HG03045 (cell line): ENCODE measurements around the gene TRUB2.

Experiments used
- ATAC-seq: cut with Tn5 transposase; IDR thresholded peaks from one replicate; pipeline ENCODE4 v1.9.1; 2021; ENCODE audit warnings: mild to moderate bottlenecking, moderate library complexity; ENCODE audit not compliant: unreplicated experiment

The TRUB2 gene

DNA sequence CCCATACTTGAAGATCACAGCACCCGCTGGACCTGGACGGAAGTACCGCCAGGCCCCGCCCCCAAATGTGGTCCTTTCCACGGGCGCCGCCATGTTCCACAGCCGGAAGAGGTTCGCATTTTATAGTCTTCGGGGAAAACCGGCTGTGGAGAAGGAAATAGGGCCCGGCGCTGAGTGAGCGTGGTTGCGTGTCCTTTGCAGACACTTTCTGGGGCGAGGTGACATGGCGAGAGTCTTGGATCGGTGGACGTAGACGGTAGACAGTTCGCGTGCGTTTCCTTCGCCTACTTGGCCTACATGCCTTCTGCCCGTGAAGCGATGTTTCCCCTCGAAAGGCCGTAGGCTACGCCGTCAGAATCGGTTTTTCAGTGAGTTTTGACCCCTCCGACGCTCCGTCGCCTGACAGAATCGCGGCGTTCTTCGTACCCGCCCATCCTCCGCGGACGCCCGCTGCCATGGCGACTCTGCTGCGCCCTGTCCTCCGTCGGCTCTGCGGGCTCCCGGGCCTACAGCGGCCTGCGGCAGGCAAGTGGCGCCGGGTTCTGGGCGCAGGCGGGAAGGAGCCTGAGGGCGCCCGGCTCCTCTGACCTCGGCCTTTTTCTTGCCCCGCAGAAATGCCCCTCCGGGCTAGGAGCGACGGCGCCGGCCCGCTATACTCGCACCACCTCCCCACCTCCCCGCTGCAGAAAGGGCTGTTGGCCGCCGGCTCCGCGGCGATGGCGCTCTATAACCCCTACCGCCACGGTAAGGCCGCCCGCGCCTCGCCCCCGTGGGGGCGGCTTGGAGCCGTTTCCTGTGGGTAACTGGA is at the start of gene TRUB2, which contains the start of gene COQ4:
TRUB2 (minus strand) TSS at position 44 of the 808 bp plus-strand sequence; CDS start at position 5, 39 bp downstream.
COQ4 (plus strand) TSS at position 436 of the 808 bp plus-strand sequence; CDS start at position 456, 20 bp downstream.
- ATAC-seq, result peak; percentile 82

GRCh38 chr9:128371630-128372117 is 49.4 kb upstream of the TRUB2 start:
- ATAC-seq, result no peak

- peak; percentile 91 for ATAC-seq
These were observed 48.7 kb upstream of the TRUB2 start, which contains the start of gene URM1 for GRCh38 chr9:128370752-128371629. TSS of gene URM1 (plus strand) at chr9:128371374. CDS start at chr9:128371381, 7 bp downstream.

GRCh38 chr9:128370367-128370751 is 48.1 kb upstream of the TRUB2 start:
- ATAC-seq, result no peak

DNA sequence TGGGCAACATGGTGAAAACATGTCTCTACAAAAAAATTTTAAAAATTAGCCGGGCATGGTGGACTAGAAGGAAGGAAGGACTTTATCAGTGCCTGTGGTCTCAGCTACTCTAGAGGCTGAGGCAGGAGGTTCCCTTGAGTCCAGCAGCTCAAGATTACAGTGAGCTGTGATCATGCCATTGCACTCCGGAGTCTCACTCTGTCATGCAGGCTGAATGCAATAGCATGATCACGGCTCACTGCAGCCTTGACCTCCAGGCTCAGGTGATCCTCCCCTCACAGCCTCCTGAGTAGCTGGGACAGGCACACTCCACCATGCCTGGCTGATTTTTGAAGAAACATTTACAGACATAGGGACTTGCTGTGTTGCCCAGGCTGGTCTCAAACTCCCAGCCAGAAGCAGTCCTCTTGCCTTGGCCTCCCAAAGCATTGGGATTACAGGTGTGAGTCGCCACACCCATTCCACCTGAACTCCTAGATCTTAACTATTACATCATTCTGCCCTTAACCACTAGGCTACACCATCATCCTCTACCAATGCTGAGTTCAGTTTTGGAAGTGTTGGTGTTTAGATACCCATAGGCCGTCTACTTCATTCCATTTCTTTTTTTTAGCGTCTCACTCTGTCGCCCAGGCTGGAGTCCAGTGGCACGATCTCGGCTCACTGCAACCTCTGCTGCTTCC is 46.9 kb upstream of the TRUB2 start:
- ATAC-seq, result no peak

DNA sequence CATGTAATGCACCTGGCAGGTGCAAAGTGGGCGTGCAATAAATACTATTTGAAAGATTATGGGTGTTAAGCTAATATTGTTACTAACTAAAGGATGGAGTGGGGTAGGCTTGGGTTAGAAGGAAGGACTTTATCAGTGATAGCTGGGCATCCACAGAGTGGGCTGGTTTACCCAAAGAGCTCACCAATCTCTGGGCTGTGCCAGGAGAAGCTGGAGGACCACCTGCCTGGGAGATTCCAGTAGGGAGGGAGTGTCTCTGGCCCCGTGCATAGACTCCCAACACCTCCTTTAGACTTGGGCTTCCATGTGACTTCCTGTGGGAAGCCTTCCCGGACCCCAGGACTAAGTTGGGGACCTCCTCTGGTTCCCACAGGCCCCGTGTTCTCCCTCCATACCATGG is 43.3 kb upstream of the TRUB2 start:
- ATAC-seq, result no peak

GRCh38 chr9:128362774-128363173 is 40.5 kb upstream of the TRUB2 start:
- ATAC-seq, result no peak

GRCh38 chr9:128361986-128362646 is 39.9 kb upstream of the TRUB2 start:
- peak; percentile 66 for ATAC-seq

DNA sequence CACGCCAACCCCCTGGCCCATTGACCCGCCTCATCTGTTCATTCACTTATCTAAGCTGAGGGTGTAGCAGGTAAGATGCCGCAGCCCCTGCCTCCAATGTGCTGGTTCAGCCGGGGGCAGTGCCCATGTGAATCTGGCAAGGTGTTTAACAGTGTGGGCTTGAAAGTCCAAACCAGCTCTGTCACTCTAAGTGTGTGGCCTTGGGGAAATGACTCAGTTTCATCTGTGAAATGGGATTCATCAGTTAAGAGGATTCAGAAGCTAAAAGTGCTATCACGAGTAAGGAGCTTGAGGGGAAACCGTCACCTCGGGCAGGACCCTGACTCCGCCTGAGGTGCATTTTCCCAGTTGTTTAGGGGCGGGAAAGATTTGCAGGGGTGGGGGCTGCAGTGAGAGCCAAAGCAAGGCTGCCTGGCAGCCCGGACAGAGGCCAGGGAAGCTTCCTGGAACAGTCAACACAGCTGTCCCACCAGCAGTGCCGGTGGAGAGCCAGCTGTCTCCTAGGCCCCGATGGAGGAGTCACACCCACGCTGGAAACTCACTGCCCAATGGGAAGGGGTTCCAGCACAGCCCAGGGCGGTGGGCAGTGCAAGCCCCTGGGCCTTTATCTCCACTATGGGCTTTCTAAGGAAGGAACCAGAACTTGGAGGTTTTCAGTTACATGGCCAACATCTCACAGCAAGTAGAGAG is 39.2 kb upstream of the TRUB2 start:
- ATAC-seq, result no peak

GRCh38 chr9:128360826-128361225 is 38.6 kb upstream of the TRUB2 start:
- ATAC-seq, result no peak

DNA sequence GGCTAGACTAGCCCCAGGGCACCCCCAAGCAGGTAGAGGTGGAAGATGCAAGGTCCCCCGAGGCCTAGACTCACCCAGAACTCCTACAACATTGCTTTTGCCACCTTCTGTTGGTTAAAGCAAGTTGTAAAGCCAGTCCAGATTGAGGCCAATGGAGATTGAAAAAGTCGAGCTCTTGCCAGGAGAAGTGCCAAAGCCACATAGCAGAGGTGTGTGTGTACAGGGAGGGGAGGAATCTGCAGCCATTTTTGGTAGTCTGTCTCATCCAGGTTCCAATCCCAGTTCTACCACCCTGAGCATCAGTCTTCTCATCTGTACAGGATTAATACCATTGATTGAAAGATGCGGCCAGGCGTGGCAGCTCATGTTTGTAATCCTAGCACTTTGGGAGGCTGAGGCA is 36.6 kb upstream of the TRUB2 start:
- ATAC-seq, result no peak

GRCh38 chr9:128358090-128358489 is 35.8 kb upstream of the TRUB2 start:
- no peak for ATAC-seq

DNA sequence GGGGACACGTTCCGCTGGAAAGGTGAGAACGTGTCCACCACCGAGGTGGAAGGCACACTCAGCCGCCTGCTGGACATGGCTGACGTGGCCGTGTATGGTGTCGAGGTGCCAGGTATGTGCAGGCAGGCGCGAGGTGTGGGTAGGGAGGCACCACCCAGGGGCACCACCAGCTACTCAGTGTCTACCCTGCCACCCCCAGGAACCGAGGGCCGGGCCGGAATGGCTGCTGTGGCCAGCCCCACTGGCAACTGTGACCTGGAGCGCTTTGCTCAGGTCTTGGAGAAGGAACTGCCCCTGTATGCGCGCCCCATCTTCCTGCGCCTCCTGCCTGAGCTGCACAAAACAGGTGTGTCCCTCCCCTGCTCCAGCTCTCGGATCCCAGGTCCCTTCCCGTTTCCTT is 33.2 kb upstream of the TRUB2 start:
- no peak for ATAC-seq

DNA sequence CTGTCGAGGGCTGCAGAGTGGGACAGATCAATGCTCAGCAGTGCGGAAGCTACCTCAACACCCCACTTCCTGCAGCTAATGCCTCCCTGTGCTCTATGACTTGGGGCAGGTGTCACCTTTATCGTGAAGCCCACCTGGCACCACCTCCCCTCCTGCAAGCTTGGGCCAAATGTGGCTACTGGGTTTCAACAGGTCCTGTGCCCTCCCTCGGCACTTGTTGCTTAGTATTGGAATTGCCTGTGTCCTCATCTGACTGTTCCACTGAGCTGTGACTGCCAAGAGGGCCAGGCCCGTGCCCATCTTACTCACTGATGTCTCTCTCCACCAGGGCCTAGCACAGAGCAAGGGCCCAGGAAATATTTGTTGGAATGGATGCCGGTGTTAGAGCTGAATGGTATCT is 27.5 kb upstream of the TRUB2 start:
- ATAC-seq, result no peak

- ATAC-seq, result no peak
These were observed 26.9 kb upstream of the TRUB2 start for GRCh38 chr9:128349125-128349524.

DNA sequence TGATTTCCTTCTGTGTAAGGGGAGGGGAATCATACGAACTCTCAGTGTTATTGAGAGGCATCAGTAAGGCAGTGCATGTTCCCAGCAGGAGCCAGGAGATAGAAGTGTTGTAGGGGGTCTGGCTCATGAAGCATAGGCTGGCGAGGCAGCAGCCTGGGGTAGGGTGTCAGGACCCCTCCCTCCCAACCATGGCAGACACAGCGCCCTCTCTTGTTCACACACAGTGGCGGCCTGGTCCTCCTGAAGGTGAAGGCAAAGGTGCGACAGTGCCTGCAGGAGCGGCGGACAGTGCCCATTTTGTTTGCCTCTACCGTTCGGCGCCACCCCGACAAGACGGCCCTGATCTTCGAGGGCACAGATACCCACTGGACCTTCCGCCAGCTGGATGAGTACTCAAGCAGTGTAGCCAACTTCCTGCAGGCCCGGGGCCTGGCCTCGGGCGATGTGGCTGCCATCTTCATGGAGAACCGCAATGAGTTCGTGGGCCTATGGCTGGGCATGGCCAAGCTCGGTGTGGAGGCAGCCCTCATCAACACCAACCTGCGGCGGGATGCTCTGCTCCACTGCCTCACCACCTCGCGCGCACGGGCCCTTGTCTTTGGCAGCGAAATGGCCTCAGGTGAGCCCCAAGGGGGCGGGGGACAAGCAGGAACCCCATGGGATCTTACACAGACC is 22.8 kb upstream of the TRUB2 start:
- ATAC-seq, result no peak

- no peak for ATAC-seq
These were observed 21.6 kb upstream of the TRUB2 start for GRCh38 chr9:128343855-128344254.

GRCh38 chr9:128342971-128343680 is 20.9 kb upstream of the TRUB2 start:
- ATAC-seq, result no peak

GRCh38 chr9:128341435-128341849 is 19.2 kb upstream of the TRUB2 start:
- no peak for ATAC-seq
